D721Med (cell line): ENCODE results near the gene ZRSR2.
"Not testable (repeated sequence)": the region's sequence is repeated elsewhere in the genome, so short reads cannot be mapped to it uniquely, and the experiment has no call there.

Experiments
- DNase-seq: peaks from one replicate; pipeline ENCODE4 v3.0.0; 2011; ENCODE audit warnings: low spot score; ENCODE audit not compliant: insufficient read length
- FAIRE-seq: peaks from 2 replicates; lab custom pipeline; 2011; peaks lifted over from hg19 to GRCh38; lab: Jason Lieb, UNC
- TF ChIP-seq, protein P1 (sequence below): IDR thresholded peaks from 2 replicates; pipeline ENCODE4 v1.5.1; 2012; ENCODE audit warnings: mild to moderate bottlenecking, control low read depth; ENCODE audit not compliant: insufficient read depth; ENCODE audit errors: missing control alignments

Gene ZRSR2

DNA sequence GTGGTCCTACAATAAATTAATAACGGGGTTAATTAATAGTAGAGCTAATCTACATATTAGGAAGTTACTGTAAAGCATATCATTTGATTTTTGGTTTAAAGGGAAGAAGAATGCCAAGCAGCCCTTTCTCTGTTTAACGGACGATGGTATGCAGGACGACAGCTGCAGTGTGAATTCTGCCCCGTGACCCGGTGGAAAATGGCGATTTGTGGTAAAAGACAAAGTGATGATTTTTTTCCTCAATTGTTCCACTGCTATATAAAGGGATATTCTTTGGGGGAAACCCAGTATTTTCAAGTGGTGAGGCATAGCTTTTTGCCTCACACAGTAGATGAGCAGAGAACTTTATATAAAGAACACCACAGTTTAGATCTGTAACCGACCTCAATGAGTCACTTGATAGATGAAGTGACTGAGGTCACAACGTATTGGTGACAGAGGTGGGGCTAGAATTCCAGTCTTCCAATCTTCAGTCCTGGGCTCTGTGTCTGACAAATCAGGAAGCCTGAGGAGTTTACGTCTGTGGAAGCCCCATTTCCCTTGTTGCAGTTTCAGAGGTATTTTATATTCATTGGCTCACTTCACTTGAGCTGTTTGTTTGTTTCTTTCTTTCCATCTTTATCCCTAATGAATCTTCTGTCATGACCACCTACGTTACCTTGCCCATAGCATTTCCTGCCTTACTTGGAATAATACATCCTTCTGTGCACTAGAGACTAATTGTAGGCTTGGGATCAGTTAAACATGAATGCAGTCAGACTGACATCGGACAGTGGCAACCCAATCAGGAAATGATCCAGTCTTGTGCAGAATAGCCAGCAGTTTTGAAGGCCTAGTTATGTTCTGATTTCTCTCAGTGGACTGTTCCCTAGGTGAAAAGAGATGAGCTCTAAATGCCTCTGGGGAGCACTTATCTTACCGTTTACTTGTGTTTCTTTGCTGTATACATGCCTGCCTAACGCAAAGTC, 30.1 kb downstream of the ZRSR2 start:
- no peak for DNase-seq
- FAIRE-seq: no peak
- TF ChIP-seq, protein P1, sequence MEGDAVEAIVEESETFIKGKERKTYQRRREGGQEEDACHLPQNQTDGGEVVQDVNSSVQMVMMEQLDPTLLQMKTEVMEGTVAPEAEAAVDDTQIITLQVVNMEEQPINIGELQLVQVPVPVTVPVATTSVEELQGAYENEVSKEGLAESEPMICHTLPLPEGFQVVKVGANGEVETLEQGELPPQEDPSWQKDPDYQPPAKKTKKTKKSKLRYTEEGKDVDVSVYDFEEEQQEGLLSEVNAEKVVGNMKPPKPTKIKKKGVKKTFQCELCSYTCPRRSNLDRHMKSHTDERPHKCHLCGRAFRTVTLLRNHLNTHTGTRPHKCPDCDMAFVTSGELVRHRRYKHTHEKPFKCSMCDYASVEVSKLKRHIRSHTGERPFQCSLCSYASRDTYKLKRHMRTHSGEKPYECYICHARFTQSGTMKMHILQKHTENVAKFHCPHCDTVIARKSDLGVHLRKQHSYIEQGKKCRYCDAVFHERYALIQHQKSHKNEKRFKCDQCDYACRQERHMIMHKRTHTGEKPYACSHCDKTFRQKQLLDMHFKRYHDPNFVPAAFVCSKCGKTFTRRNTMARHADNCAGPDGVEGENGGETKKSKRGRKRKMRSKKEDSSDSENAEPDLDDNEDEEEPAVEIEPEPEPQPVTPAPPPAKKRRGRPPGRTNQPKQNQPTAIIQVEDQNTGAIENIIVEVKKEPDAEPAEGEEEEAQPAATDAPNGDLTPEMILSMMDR: no peak

GRCh38 chrX:15822922-15823321, 32.6 kb downstream of the ZRSR2 start:
- TF ChIP-seq, protein P1: no peak
- no peak for DNase-seq
- no peak for FAIRE-seq

- DNase-seq: no peak
- TF ChIP-seq, protein P1: no peak
- no peak for FAIRE-seq
Observed at GRCh38 chrX:15825936-15826335, 35.7 kb downstream of the ZRSR2 start.

- DNase-seq (no peak), FAIRE-seq (no peak)
- TF ChIP-seq, protein P1: no peak
Observed at GRCh38 chrX:15829217-15829616, 38.9 kb downstream of the ZRSR2 start.

- FAIRE-seq, DNase-seq: not testable (repeated sequence)
Observed at GRCh38 chrX:15831347-15831746, 41.1 kb downstream of the ZRSR2 start.

DNA sequence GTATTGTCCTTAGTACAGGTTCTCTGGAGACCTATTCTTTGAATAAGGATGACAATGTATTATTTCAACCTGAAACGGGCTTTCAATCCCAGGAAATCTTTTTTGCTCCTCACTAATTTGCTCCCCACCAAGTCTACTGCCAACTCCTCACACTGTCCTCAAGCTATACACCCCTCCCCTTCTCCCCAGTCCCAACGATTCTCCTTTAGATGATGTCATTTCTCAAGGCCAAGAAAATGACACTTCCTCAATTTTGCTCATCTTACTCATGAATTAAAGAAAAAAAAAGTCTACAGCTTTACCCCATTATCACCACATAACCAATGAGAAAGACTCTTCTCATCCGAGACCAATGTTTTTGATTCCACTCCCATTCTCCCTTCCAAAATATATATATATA, 43.8 kb downstream of the ZRSR2 start:
- TF ChIP-seq, protein P1: no peak
- DNase-seq (no peak), FAIRE-seq (no peak)

GRCh38 chrX:15834827-15835595, 44.7 kb downstream of the ZRSR2 start:
- FAIRE-seq (no peak), DNase-seq (no peak)
- TF ChIP-seq, protein P1: no peak
